ENCODE results near the gene BRD3. TPM values are rescaled to one million over a fixed set of nuclear protein-coding genes. Genes with fewer than 3 reads are reported as not detected.

The BRD3 gene
- polyA plus RNA-seq, 5 donors, result 30.4 to 44.1 (median 33.8) TPM

DNA sequence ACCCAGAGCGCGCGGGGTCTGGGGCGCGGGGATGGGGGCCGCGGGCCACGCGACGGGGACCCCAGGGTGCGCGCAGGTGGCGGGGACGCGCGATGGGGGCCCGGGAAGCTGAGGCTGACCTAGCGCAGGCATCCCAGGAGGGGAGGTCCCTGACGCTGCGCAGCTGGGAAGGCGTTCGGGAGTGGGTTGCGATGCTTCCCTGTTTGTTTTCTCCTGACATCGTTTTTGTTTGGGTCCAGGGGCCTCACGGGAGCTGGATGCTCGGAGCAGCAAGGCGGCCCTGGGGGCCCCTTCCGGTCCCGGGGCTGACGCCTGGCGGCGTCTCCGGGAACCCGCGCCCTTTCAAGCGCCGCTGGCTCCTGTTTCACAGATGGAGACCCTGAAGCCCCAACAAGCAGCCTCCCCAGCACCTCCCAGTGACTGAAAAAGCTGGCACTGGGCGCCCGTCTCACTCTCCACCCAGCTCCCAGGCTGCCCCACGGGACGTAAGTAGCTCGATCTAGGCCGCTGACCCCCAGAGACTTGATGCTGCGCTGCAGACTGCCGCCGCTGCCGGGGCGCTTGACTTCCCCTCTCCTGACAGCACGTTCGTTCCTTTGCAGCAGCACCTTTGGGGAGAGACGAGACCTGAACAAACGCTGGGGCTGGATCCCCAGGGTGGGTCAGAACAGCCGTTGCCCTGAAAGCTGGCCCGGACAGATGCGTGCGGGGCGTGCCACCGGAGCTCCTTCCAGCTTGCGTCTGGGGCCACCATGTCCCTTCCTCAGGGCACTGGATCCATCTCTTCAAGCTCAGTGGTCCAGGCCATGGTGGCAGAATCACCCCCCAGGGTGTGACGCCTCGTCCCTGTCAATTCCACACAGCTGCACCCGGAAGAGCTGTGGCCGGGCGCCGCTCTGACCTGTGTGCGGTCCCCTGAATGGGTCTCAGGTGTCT, 42.0 kb downstream of the BRD3 start:
- DNase-seq, result peak; percentile 32 to 48

DNA sequence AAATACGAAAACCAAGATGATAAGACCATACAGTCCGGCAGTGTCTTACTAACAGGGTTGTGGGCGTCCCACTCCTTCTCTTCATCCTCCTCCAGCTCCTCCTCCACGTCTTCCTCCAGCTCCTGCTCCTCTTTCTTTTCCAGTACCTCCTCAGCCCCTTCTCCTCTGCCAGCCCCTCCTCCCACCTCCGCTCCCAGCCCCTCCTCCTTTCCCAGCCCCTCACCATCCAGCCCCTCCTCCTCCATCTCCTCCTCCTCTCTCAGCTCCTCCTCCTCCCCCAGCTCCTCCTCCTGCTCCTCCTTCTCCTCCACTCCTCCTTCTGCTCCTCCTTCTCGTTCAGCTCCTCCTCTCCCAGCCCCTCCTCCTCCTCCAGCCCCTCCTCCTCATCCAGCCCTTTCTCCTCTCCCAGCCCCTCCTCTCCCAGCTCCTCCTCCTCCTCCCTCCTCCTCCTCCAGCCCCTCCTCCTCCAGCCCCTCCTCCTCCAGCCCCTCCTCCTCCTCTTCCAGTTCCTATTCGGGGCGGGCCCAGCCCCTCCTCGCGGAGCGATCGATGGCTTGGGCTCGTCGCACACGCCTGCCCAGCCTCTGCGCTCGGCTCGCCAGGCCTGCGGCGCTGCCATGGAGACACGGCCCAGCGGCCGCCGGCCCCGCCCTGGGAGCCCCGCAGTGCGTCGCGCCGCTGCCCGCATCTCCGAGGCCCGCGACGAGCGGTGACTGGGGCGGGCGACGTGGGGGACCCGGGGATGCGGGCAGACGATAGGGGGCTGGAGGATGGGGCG, 42.8 kb downstream of the BRD3 start, which contains the start of gene BRD3OS:
BRD3OS (plus strand) TSS at position 654 of the 778 bp plus-strand sequence. CDS start 1,267 bp downstream, outside the sequence.
- DNase-seq, result peak; percentile 95 to 98

DNA sequence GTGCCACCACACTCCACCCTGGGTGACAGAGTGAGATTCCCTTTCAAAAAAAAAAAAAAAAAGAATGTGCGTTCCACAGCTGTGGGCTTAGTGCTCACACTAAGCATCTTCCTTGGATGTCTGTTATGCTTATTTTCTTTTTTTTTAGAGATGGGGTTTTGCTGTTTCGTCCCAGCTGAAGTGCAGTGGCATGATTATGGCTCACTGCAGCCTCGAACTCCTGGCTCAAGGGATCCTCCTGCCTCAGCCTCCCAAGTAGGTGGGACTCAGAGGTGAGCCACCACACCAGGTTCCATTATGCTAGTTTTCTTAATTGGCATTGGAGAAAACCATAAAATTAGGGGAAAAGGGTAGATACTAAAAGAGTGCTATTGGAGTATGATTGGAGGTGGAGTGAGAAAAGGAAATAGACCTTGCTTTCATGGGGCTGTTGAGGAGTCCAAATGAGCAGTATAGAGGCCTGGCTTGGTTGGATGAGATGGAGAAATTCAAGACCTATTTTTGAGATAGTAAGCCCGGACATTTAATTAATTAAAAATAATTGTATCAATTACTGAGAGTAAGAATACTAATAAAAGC, 43.5 kb downstream of the BRD3 start:
- DNase-seq, result no peak

GRCh38 chr9:134014946-134015345, 52.9 kb downstream of the BRD3 start:
- no peak for DNase-seq

GRCh38 chr9:134011401-134011800, 56.4 kb downstream of the BRD3 start:
- no peak for DNase-seq

DNA sequence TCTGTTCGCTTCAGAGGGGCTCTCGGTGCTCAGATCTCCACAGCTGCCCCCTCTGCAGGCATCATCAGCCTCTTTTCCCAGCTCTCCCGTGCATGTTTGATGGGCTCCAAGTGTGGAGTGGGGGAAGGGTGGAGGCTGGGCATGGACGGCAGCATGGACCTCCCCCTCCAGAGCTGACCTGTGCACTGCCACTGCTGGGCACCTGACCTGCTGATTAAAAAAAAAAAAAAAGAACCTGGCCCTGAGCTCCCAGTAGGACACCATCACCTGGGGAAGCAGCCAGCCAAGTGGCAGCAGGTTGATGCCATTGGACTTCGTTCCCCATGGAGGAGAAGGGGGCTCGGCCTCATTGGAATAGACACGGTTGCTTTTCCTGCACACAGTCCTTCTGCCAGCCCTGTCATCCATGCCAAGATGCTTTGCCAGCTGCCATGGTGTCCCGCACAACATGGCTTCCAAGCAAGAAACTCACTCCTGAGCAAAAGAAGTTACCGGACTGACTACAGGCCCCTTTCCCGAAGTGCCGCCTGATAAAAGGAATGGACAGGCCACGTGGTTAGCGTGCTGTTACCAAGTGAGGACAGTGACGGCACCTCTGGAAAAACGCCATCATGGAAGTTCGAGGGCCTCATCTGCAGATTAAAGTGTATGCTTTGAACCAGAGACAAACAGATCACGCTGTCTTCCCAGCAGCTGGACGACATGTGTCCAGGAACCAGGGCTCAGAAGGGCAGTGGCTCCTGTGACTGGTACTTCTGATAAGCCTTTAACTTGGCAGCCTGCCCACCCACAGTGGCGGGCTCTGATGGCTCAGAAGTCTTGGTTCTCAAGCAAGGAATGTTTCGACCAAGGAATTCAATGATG, 57.3 kb downstream of the BRD3 start:
- no peak for DNase-seq

GRCh38 chr9:134007571-134007970, 60.3 kb downstream of the BRD3 start:
- DNase-seq, result no peak

DNA sequence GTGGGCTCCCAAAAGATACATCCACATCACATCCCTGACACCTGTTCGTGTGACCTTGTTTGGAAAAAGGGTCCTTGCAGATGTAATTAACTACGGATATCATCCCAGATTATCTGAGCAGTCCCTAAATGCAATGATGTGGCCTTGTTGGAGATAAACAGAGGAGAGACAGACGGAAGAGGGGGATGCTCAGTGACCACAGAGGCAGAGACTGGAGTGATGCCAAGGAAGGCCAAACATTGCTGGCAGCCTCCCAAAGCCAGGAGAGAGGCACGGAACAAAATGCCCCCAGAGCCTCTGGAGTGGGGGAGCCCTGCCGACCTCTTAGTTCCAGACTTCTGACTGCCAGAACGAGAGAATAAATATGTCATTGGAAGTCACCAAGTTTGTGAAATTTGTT, 60.7 kb downstream of the BRD3 start:
- DNase-seq, result no peak

GRCh38 chr9:134005381-134005780, 62.4 kb downstream of the BRD3 start:
- DNase-seq, result no peak

DNA sequence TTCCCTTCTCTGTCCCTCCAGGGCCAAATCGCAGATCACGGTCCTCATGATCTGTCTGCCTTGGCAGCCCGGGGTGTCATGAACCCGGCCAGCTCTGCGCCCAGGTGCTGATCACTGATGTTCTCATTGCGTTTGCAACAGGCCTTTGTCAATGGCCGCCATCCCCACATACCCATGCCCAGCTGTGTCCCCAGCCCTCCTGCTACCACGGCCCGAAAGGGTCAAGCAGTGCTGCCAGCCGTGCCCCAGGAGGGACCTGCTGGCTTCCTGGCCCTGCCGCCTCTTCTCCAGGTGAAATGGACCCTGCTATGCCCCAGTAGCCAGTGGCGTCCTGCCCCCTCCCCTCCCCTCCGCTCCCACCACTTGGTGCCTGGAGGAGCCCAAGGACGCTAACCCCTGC, 62.9 kb downstream of the BRD3 start:
- no peak for DNase-seq

- DNase-seq, result no peak
Observed at GRCh38 chr9:134004131-134004873, 63.5 kb downstream of the BRD3 start.

DNA sequence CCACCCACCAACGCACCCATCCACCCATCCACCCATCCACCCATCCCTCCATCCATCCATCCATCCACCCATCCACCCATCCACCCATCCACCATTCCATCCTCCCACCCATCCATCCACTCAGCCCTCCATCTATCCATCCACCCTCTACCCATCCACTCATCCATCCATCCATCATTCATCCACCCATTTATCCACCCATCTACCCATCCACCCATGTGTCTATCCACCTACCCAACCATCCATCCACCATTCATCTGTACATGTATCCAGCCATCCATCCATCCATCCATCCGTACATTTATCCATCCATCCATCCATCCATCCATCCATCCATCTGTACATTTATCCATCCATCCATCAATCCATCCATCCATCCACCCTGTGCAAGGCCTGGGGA, 64.6 kb downstream of the BRD3 start:
- no peak for DNase-seq

DNA sequence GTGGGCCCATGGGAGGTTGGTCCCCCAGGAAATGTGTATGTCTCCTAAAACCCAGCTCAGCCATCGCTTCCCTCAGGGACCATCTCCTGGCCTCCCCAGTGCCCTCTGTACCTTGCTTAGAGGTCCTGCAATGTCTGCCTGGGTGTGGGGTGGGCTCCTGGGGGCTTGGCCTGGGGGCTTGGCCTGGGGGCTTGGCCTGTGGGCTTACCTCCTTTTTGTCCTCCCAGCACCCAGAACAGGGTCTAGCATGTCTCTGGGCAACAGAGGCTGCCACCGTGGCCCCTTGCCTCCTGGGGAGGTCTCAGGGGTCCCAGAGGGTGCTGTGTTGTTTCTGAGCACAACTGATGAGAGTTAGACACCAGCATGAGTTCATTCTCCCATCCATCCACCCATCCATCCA, 65.0 kb downstream of the BRD3 start:
- DNase-seq, result no peak

DNA sequence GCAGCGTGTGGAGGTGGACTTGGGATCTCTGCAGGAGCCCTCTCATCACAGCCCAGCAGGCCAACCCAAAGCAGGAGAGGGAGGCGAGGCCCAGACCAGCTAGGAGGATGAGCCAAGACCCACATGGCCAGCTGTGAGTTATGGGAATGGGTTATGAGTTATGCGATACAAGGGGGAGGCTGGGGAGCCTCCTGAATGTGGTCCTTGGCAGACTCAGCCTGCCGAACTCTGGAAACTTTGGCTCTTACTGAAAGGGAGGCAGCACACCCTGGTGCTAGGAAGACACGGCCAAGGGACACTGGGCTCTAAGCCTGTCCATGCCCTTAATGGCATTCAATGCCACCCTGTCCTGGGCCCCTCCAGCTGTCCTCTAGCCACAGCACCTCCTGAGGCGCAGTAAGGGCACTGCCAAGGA, 68.0 kb downstream of the BRD3 start:
- no peak for DNase-seq

DNA sequence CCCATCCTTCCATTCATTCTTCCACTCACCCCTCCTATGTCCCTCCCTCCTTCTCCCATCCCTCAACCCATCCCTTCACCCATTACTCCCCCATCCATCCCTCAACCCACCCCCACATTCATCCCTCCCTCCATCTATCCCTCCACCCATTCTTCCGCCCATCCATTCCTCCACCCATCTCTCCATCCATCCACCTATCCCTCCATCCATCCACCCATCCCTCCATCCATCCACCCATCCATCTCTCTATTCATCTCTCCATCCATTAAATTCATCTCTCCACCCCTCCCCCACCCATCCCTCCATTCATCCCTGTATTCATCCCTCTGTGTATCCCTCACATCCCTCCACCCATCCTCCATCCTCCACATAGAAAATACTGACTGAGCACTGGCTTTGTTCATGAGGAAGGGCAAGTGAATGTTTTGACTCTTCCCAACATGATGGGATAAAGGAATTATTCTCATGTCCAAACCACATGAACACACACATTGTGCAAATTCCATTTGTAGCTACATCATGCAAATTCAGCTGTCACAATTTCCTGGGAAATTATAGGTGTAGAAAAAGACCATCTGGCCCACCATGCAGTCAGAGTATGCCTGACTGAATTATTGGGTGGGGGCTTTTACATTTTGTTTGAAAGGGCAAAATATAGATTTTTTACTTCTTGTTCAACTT, 68.8 kb downstream of the BRD3 start:
- DNase-seq, result no peak

DNA sequence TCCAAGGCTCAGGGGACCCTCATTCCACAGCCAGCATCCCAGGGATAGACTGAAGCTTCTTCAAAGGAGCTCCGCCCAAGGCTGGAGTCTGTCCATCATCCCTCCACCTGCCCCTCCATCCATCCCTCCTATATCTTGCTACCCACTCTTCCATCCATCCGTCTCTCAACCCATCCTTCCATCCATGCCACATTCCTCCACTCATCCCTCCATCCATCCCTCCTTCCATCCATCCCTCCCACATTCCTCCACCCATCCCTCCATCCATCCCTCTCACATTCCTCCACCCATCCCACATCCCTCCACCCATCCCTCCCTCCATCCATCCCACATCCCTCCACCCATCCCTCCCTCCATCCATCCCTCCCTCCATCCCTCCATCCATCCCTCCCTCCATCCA, 70.2 kb downstream of the BRD3 start:
- DNase-seq, result no peak

DNA sequence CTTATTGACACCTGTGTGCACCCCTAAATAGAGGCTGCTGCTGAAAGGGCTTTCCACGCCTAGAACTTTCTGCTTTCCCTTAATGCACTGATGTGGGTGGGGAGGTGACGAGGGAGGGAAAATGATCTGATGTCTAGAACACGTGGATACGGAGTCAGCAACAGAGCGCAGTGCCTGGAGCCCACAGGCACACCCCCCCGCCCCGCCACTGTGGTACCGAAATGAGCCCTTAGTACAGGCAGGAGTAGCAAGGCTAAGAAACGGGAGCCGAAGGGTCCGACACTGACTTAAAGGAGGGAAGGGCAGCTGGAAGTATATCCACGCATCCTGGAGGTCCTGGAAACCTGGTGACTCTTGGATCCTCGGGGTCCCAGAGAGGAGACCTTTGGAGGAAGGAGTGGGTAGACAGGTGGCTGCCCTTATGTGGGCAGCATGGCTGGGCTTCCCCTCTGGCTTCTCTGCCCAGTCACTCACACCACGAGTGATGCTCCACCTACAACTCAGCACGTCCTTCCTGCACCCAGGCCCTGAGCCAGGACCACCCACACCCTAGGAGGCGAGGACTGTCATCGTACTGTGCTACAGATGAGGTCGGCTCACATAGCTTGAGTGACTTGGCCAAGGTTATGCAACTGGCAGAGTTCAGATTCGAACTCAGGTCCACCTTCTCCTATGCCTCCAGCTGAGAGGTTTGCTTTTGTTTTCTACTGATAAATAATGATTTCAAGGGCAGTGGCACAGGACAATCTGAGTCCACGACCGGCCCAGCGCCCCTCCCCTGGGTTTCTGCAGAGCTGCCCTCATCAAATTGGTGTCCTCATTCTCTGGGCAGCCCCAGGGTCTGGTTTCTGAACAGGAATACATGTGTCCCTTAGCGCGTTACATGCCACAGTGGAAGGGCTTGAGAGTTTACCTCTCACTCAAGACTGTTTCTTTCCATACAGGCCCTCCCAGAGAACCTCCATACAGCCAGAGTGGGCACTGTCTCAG, 71.0 kb downstream of the BRD3 start:
- DNase-seq, result no peak

GRCh38 chr9:133995012-133995896, 72.6 kb downstream of the BRD3 start:
- no peak for DNase-seq

All from right lung (tissue), 5 donors.